GF-D8 (cell line): ENCODE results near the gene ABCB10.
"Not testable (repeated sequence)": the region's sequence is repeated elsewhere in the genome, so short reads cannot be mapped to it uniquely, and the experiment has no call there.

Source experiments
- DNase-seq: peaks from one replicate; lab custom pipeline; 2025; lab: John Stamatoyannopoulos, UW

Gene ABCB10

GRCh38 chr1:229558460-229559335 lies at the start of gene ABCB10:
Gene ABCB10, minus strand, starts transcription at chr1:229558707. Its CDS starts 55 bp downstream, at chr1:229558652.
- DNase-seq: peak; percentile 90

GRCh38 chr1:229607370-229607769 lies 48.9 kb upstream of the ABCB10 start:
- no peak for DNase-seq

- no peak for DNase-seq
Observed at GRCh38 chr1:229603371-229604005, 45.0 kb upstream of the ABCB10 start.

- no peak for DNase-seq
Observed at GRCh38 chr1:229600229-229600628, 41.7 kb upstream of the ABCB10 start.

GRCh38 chr1:229599218-229599954 lies 40.9 kb upstream of the ABCB10 start:
- DNase-seq: no peak

GRCh38 chr1:229597877-229598276 lies 39.4 kb upstream of the ABCB10 start:
- no peak for DNase-seq

- no peak for DNase-seq
Observed at GRCh38 chr1:229596925-229597699, 38.6 kb upstream of the ABCB10 start.

- not testable (repeated sequence) for DNase-seq
Observed at GRCh38 chr1:229595876-229596275, 37.4 kb upstream of the ABCB10 start.

GRCh38 chr1:229594227-229595008 lies 35.9 kb upstream of the ABCB10 start:
- no peak for DNase-seq

- no peak for DNase-seq
Observed at GRCh38 chr1:229593800-229594199, 35.3 kb upstream of the ABCB10 start.

- DNase-seq: no peak
Observed at GRCh38 chr1:229590119-229590518, 31.6 kb upstream of the ABCB10 start.

GRCh38 chr1:229585338-229585737 lies 26.8 kb upstream of the ABCB10 start:
- no peak for DNase-seq

GRCh38 chr1:229582715-229583114 lies 24.2 kb upstream of the ABCB10 start:
- DNase-seq: no peak

- DNase-seq: no peak
Observed at GRCh38 chr1:229582011-229582694, 23.6 kb upstream of the ABCB10 start.

GRCh38 chr1:229581485-229581884 lies 23.0 kb upstream of the ABCB10 start:
- DNase-seq: no peak

- peak; percentile 39 for DNase-seq
Observed at GRCh38 chr1:229579059-229579673, 20.7 kb upstream of the ABCB10 start.

GRCh38 chr1:229578168-229579058 lies 19.9 kb upstream of the ABCB10 start:
- no peak for DNase-seq

- DNase-seq: no peak
Observed at GRCh38 chr1:229574679-229575442, 16.4 kb upstream of the ABCB10 start.
